H9 (cell line): Measurements from ENCODE around the gene ZNF362. TPM values are rescaled to one million over a fixed set of nuclear protein-coding genes. Genes with fewer than 3 reads are reported as not detected.

Experiments
- DNase-seq: peaks from one replicate; pipeline ENCODE4 v3.0.0-alpha.2; 2017
- H2AFZ ChIP-seq: one replicate; pipeline ENCODE4 v1.6.1; 2013; ENCODE audit warnings: mild to moderate bottlenecking, low read length, control low read depth, moderate library complexity
- H2AK5ac ChIP-seq: 2 replicates; pipeline ENCODE4 v1.6.1; 2013; ENCODE audit warnings: low read length, control low read depth, mixed read lengths; ENCODE audit not compliant: insufficient read length
- H2BK120ac ChIP-seq: one replicate; pipeline ENCODE4 v1.6.1; 2013; ENCODE audit warnings: low read depth, mild to moderate bottlenecking, low read length, control low read depth, inconsistent platforms; ENCODE audit not compliant: poor library complexity, severe bottlenecking
- H2BK12ac ChIP-seq: 2 replicates; pipeline ENCODE4 v1.6.1; 2013; ENCODE audit warnings: low read length, control low read depth, mixed read lengths, low read depth; ENCODE audit not compliant: insufficient read length
- H2BK15ac ChIP-seq: 2 replicates; pipeline ENCODE4 v1.6.1; 2013; ENCODE audit warnings: low read depth, low read length, control low read depth
- H2BK20ac ChIP-seq: one replicate; pipeline ENCODE4 v1.6.1; 2013; ENCODE audit warnings: low read depth, mild to moderate bottlenecking, low read length, control low read depth, inconsistent platforms; ENCODE audit not compliant: poor library complexity, severe bottlenecking
- H2BK5ac ChIP-seq: 2 replicates; pipeline ENCODE4 v1.6.1; 2013; ENCODE audit warnings: low read length, control low read depth, mixed read lengths; ENCODE audit not compliant: insufficient read length
- H3K14ac ChIP-seq: 2 replicates; pipeline ENCODE4 v1.6.1; 2013; ENCODE audit warnings: low read length, control low read depth; ENCODE audit not compliant: insufficient read depth
- H3K18ac ChIP-seq: 2 replicates; pipeline ENCODE4 v1.6.1; 2013; ENCODE audit warnings: low read depth, mild to moderate bottlenecking, mixed read lengths, low read length, control low read depth; ENCODE audit not compliant: insufficient read length
- H3K23ac ChIP-seq: 2 replicates; pipeline ENCODE4 v1.6.1; 2013; ENCODE audit warnings: low read length, control low read depth, mixed read lengths, low read depth; ENCODE audit not compliant: insufficient read length
- H3K23me2 ChIP-seq: 2 replicates; pipeline ENCODE4 v1.6.1; 2013; ENCODE audit warnings: low read depth, mild to moderate bottlenecking, mixed read lengths, low read length, control low read depth; ENCODE audit not compliant: insufficient read length, poor library complexity, severe bottlenecking
- H3K27ac ChIP-seq: 2 replicates; pipeline ENCODE4 v1.5.1; 2013; ENCODE audit warnings: low read length, control low read depth, mixed read lengths, low read depth; ENCODE audit not compliant: insufficient read length
- H3K27me3 ChIP-seq: 2 replicates; pipeline ENCODE4 v1.6.1; 2013; ENCODE audit warnings: low read length, control low read depth, inconsistent platforms; ENCODE audit not compliant: insufficient read depth
- H3K4ac ChIP-seq: 2 replicates; pipeline ENCODE4 v1.6.1; 2013; ENCODE audit warnings: low read depth, mild to moderate bottlenecking, control low read depth, inconsistent platforms, low read length, moderate library complexity
- H3K4me1 ChIP-seq: 2 replicates; pipeline ENCODE4 v1.6.1; 2013; ENCODE audit warnings: low read length, control low read depth, inconsistent platforms; ENCODE audit not compliant: insufficient read depth
- H3K4me2 ChIP-seq: 2 replicates; pipeline ENCODE4 v1.6.1; 2013; ENCODE audit warnings: low read length, control low read depth, mixed read lengths; ENCODE audit not compliant: insufficient read length, insufficient read depth
- H3K56ac ChIP-seq: 2 replicates; pipeline ENCODE4 v1.6.1; 2013; ENCODE audit warnings: low read depth, mild to moderate bottlenecking, mixed read lengths, low read length, control low read depth; ENCODE audit not compliant: insufficient read length
- H3K79me1 ChIP-seq: 2 replicates; pipeline ENCODE4 v1.6.1; 2013; ENCODE audit warnings: low read depth, mild to moderate bottlenecking, moderate library complexity, low read length, control low read depth, inconsistent platforms; ENCODE audit not compliant: insufficient read depth, poor library complexity, severe bottlenecking
- H3K79me2 ChIP-seq: 2 replicates; pipeline ENCODE4 v1.6.1; 2013; ENCODE audit warnings: low read length, control low read depth, inconsistent platforms; ENCODE audit not compliant: insufficient read depth
- H3K9ac ChIP-seq: 2 replicates; pipeline ENCODE4 v1.6.1; 2013; ENCODE audit warnings: low read length, control low read depth, mixed read lengths; ENCODE audit not compliant: insufficient read length; ENCODE audit errors: extremely low read depth
- H3K9me3 ChIP-seq: one replicate; pipeline ENCODE4 v1.6.1; 2013; ENCODE audit warnings: low read depth, low read length, inconsistent platforms; ENCODE audit not compliant: control insufficient read depth
- H3T11ph ChIP-seq: one replicate; pipeline ENCODE4 v1.6.1; 2013; ENCODE audit warnings: mild to moderate bottlenecking, low read length, control low read depth, inconsistent platforms
- H4K20me1 ChIP-seq: one replicate; pipeline ENCODE4 v1.6.1; 2013; ENCODE audit not compliant: control insufficient read depth, insufficient read length, insufficient read depth
- H4K5ac ChIP-seq: 2 replicates; pipeline ENCODE4 v1.6.1; 2013; ENCODE audit warnings: low read depth, mild to moderate bottlenecking, mixed read lengths, low read length, control low read depth; ENCODE audit not compliant: insufficient read length
- H4K8ac ChIP-seq: replicated peaks from 2 replicates; pipeline ENCODE4 v1.6.1; 2013; ENCODE audit warnings: low read length, control low read depth, mixed read lengths, low read depth; ENCODE audit not compliant: insufficient read length
- H4K91ac ChIP-seq: 2 replicates; pipeline ENCODE4 v1.6.1; 2013; ENCODE audit warnings: low read depth, mild to moderate bottlenecking, moderate library complexity, mixed read lengths, low read length, control low read depth; ENCODE audit not compliant: insufficient read length
- H3K27ac Mint-ChIP-seq, 3 experiments: 2 replicates in 2 of 3; 3 replicates in 1 of 3; pipeline ENCODE4 v1.8.0; 2020 to 2021; ENCODE audit warnings: mixed read lengths in 3 of 3, mild to moderate bottlenecking in 1 of 3, moderate library complexity in 1 of 3
- H3K27me3 Mint-ChIP-seq: 2 replicates; pipeline ENCODE4 v1.8.0; 2021; ENCODE audit warnings: low read depth, mild to moderate bottlenecking, moderate library complexity, mixed read lengths
- H3K36me3 Mint-ChIP-seq, 3 experiments: 2 replicates in 2 of 3; 3 replicates in 1 of 3; pipeline ENCODE4 v1.8.0; 2020 to 2021; ENCODE audit warnings: low read depth in 3 of 3, mixed read lengths in 3 of 3; ENCODE audit not compliant: insufficient read depth in 1 of 3
- H3K4me1 Mint-ChIP-seq, 2 experiments: 2 replicates each; pipeline ENCODE4 v1.8.0; 2020; ENCODE audit warnings: mixed read lengths in 2 of 2
- H3K4me3 Mint-ChIP-seq, 2 experiments: 2 replicates in 1 of 2; 3 replicates in 1 of 2; pipeline ENCODE4 v1.8.0; 2020 to 2021; ENCODE audit warnings: mild to moderate bottlenecking in 2 of 2, mixed read lengths in 2 of 2, moderate library complexity in 1 of 2
- H3K9me3 Mint-ChIP-seq, 2 experiments: 2 replicates in 1 of 2; 3 replicates in 1 of 2; pipeline ENCODE4 v1.8.0; 2020; ENCODE audit warnings: mild to moderate bottlenecking in 2 of 2, mixed read lengths in 2 of 2, moderate library complexity in 1 of 2
- WGBS: extraction: QIAGEN DNeasy Blood & Tissue Kit; methylation state at CpG from one replicate; pipeline ENCODE4 v1.1.7; 2013; ENCODE audit warnings: missing lambda C conversion rate, low lambda C conversion rate, mixed read lengths; ENCODE audit not compliant: insufficient read length; ENCODE audit errors: extremely low coverage; 5-methylcytosine and 5-hydroxymethylcytosine counted together
- total RNA-seq: library from RNA; stranded (reverse); gene quantifications from 2 replicates; pipeline ENCODE4 v1.2.1, GENCODE V29; 2021
- TF ChIP-seq, protein P1 (sequence below): fragments of 200-600 bp; sonication (generic); conservative IDR thresholded peaks from 3 replicates; pipeline ENCODE4 v1.8.0; 2021; ENCODE audit warnings: antibody characterized with exemption, mild to moderate bottlenecking

Gene ZNF362
- total RNA-seq, 1 experiment from 2014 or later: 18.7 TPM

DNA sequence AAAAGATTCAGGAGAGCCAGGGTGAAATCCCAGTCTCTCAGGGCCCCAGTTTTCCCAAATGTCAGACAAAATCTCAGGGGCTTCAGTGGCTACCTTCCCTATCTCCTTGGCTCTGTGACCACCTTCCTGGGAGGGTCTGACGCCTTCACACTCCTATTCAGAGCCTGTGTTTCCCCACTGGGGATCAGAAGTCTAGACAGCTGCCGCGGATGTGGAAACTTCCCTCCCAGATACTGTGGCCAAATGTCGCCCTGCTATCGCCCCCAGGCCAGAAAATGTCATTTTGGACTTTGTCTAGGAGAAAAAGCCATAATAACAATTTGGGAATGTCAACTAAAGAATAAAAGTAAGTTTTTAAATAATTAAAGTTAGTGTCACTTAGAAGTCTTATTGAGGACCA, 48.7 kb downstream of the ZNF362 start:
- Histone ChIP-seq H3K79me2 (no peaks in the 10 kb centered on the region), H2BK12ac (no peak overlapping the region), H3K23me2 (peaks cover 3% of the 10 kb centered on the region), H4K91ac (no peak overlapping the region), H4K5ac (no peak overlapping the region), H2AFZ (no peak overlapping the region), H3K79me1 (no peaks in the 10 kb centered on the region), H3T11ph (no peak overlapping the region), H3K4ac (no peak overlapping the region), H3K14ac (no peak overlapping the region), H2BK20ac (no peak overlapping the region), H2BK5ac (no peak overlapping the region), H2BK120ac (no peak overlapping the region), H4K8ac (no peak overlapping the region), H4K20me1 (no peaks in the 10 kb centered on the region), H3K4me2 (no peak overlapping the region), H3K27ac (no peak overlapping the region), H3K9ac (no peak overlapping the region), H2BK15ac (no peak overlapping the region), H3K4me1 (no peaks in the 10 kb centered on the region), H3K9me3 (no peaks in the 10 kb centered on the region), H3K56ac (no peak overlapping the region), H3K18ac (no peak overlapping the region), H3K27me3 (peaks cover 4% of the 10 kb centered on the region; the same call in 1 of the 2 replicates), H3K23ac (no peak overlapping the region), H2AK5ac (no peak overlapping the region)
- no peak for DNase-seq
- WGBS: no CpG with 5 or more reads among the region's 5 CpGs
- peaks cover 0 to 4% of the 10 kb centered on the region in 2 experiments; a peak in 4 of 5 replicates for H3K9me3 Mint-ChIP-seq
- H3K27ac Mint-ChIP-seq: peak overlapping the region in 1 of 3 experiments; percentile 65; a peak in 2 of 7 replicates
- H3K27me3 Mint-ChIP-seq: peaks cover 8% of the 10 kb centered on the region
- peaks cover 5 to 12% (median 11%) of the 10 kb centered on the region in 3 experiments; a peak in 5 of 7 replicates for H3K36me3 Mint-ChIP-seq
- H3K4me3 Mint-ChIP-seq: no peak overlapping the region; a peak in 1 of 5 replicates
- TF ChIP-seq, protein P1, sequence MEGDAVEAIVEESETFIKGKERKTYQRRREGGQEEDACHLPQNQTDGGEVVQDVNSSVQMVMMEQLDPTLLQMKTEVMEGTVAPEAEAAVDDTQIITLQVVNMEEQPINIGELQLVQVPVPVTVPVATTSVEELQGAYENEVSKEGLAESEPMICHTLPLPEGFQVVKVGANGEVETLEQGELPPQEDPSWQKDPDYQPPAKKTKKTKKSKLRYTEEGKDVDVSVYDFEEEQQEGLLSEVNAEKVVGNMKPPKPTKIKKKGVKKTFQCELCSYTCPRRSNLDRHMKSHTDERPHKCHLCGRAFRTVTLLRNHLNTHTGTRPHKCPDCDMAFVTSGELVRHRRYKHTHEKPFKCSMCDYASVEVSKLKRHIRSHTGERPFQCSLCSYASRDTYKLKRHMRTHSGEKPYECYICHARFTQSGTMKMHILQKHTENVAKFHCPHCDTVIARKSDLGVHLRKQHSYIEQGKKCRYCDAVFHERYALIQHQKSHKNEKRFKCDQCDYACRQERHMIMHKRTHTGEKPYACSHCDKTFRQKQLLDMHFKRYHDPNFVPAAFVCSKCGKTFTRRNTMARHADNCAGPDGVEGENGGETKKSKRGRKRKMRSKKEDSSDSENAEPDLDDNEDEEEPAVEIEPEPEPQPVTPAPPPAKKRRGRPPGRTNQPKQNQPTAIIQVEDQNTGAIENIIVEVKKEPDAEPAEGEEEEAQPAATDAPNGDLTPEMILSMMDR: no peak
- peaks cover 8 to 13% of the 10 kb centered on the region in 2 experiments; a peak in 3 of 4 replicates for H3K4me1 Mint-ChIP-seq
